HepG2 (cell line): ENCODE measurements around the gene LNX2. TPM values are rescaled to one million over a fixed set of nuclear protein-coding genes. Genes with fewer than 3 reads are reported as not detected.

Source experiments
- ATF7-NPFF ChIP-seq: sonication (generic); formaldehyde crosslinking; IDR thresholded peaks from 2 replicates; pipeline ENCODE4 v1.8.1; 2023; ENCODE audit warnings: mild to moderate bottlenecking, low read depth, missing genetic modification reagents, moderate library complexity
- CHD4 ChIP-seq: fragments of 200-600 bp; sonication (generic); IDR thresholded peaks from 2 replicates; pipeline ENCODE4 v1.7.0; 2017; ENCODE audit warnings: mild to moderate bottlenecking, low read length, borderline replicate concordance
- CSRNP1 ChIP-seq: sonication (generic); formaldehyde crosslinking; IDR thresholded peaks from 2 replicates; pipeline ENCODE4 v1.8.1; 2023; ENCODE audit warnings: mild to moderate bottlenecking, missing genetic modification reagents
- ESRRA ChIP-seq: sonication (generic); formaldehyde crosslinking; IDR thresholded peaks from 2 replicates; pipeline ENCODE4 v1.5.1; 2020; ENCODE audit warnings: mild to moderate bottlenecking, low read depth, missing genetic modification reagents
- HNRNPLL ChIP-seq: fragments of 200-400 bp; formaldehyde crosslinking; IDR thresholded peaks from 2 replicates; pipeline ENCODE4 v1.6.1; 2017; ENCODE audit warnings: mild to moderate bottlenecking, low read depth, low read length; ENCODE audit not compliant: poor library complexity, severe bottlenecking
- HOXA3 ChIP-seq: sonication (generic); formaldehyde crosslinking; IDR thresholded peaks from 2 replicates; pipeline ENCODE4 v1.5.0; 2020; ENCODE audit warnings: missing genetic modification reagents
- ISL2 ChIP-seq: sonication (generic); formaldehyde crosslinking; IDR thresholded peaks from 2 replicates; pipeline ENCODE4 v1.5.0; 2020; ENCODE audit warnings: missing genetic modification reagents
- KAT2B ChIP-seq: fragments of 150-350 bp; IDR thresholded peaks from 2 replicates; pipeline ENCODE4 v1.6.1; 2014; ENCODE audit warnings: low read depth, low read length, borderline replicate concordance
- KLF11 ChIP-seq: IDR thresholded peaks from 2 replicates; pipeline ENCODE4 v1.6.1; 2016; ENCODE audit warnings: missing compliant biosample characterization
- KLF15 ChIP-seq: sonication (generic); formaldehyde crosslinking; IDR thresholded peaks from 2 replicates; pipeline ENCODE4 v1.8.1; 2023; ENCODE audit warnings: borderline replicate concordance, mild to moderate bottlenecking, inconsistent platforms, missing genetic modification reagents, mixed read lengths
- NR1H2 ChIP-seq: sonication (generic); formaldehyde crosslinking; IDR thresholded peaks from 2 replicates; pipeline ENCODE4 v1.8.1; 2022; ENCODE audit warnings: low read depth, missing genetic modification reagents, borderline replicate concordance
- NRL ChIP-seq: sonication (generic); formaldehyde crosslinking; IDR thresholded peaks from 2 replicates; pipeline ENCODE4 v1.5.0; 2020; ENCODE audit warnings: missing genetic modification reagents, mild to moderate bottlenecking, moderate library complexity, borderline replicate concordance
- TCF7 ChIP-seq: sonication (generic); IDR thresholded peaks from 2 replicates; pipeline ENCODE4 v1.6.1; 2016; ENCODE audit warnings: antibody characterized with exemption, low read depth
- THAP11 ChIP-seq: IDR thresholded peaks from 2 replicates; pipeline ENCODE4 v1.6.1; 2016; ENCODE audit warnings: missing biosample characterization, missing genetic modification reagents
- U2AF1 ChIP-seq: fragments of 200-400 bp; formaldehyde crosslinking; optimal IDR thresholded peaks from 2 replicates; pipeline ENCODE3; 2017; ENCODE audit warnings: mild to moderate bottlenecking, low read depth, low read length
- ZBTB43 ChIP-seq: sonication (generic); formaldehyde crosslinking; conservative IDR thresholded peaks from 2 replicates; pipeline ENCODE4 v1.4.0; 2020; ENCODE audit warnings: missing genetic modification reagents
- ZFAT ChIP-seq: sonication (generic); formaldehyde crosslinking; conservative IDR thresholded peaks from 2 replicates; pipeline ENCODE4 v1.8.1; 2023; ENCODE audit warnings: missing genetic modification reagents, inconsistent platforms
- ZNF367 ChIP-seq: sonication (generic); formaldehyde crosslinking; IDR thresholded peaks from 2 replicates; pipeline ENCODE4 v1.4.0; 2020; ENCODE audit warnings: missing genetic modification reagents, borderline replicate concordance
- ZNF691 ChIP-seq: sonication (generic); formaldehyde crosslinking; IDR thresholded peaks from 2 replicates; pipeline ENCODE4 v1.4.0; 2020; ENCODE audit warnings: missing genetic modification reagents, low read depth, mild to moderate bottlenecking, borderline replicate concordance
- ZSCAN22 ChIP-seq: sonication (generic); formaldehyde crosslinking; IDR thresholded peaks from 2 replicates; pipeline ENCODE4 v1.4.0; 2020; ENCODE audit warnings: mild to moderate bottlenecking, missing genetic modification reagents
- polyA plus RNA-seq, 8 experiments: library from polyadenylated mRNA; depleted of rRNA in 3 of 8; stranded (reverse) in 7 of 8; unstranded in 1 of 8; fragments of >200 nt; fragmentation: Illumina TruSeq in 4 of 8; extraction: Trizol in 4 of 8; gene quantifications; 2 replicates each; pipeline versions ENCODE4 v1.2.1 to v1.2.3, GENCODE V29; 2011 to 2016; ENCODE audit warnings: low read depth in 4 of 8, missing spikeins in 1 of 8, mixed read lengths in 1 of 8; ENCODE audit not compliant: insufficient read depth in 1 of 8
- total RNA-seq, 5 experiments: library from RNA; depleted of rRNA; stranded (reverse); fragments of >200 nt; fragmentation: Illumina TruSeq; extraction: Trizol; gene quantifications; 2 replicates each; pipeline ENCODE4 v1.2.3, GENCODE V29; 2016; ENCODE audit warnings: low read depth in 1 of 5
- TF ChIP-seq, protein P1 (sequence below): sonication (generic); formaldehyde crosslinking; IDR thresholded peaks from 2 replicates; pipeline ENCODE4 v1.5.1; 2020; ENCODE audit warnings: missing genetic modification reagents, mild to moderate bottlenecking, borderline replicate concordance
- TF ChIP-seq, protein P2 (sequence below): sonication (generic); formaldehyde crosslinking; IDR thresholded peaks from 2 replicates; pipeline ENCODE4 v1.4.0; 2020; ENCODE audit warnings: mild to moderate bottlenecking, low read depth, missing genetic modification reagents

The LNX2 gene
- total and polyA plus RNA-seq, 2 of the 13 experiments (the other 11 are each of a cell fraction or from before 2014, with no cell fraction given) = 9.2 to 9.7 TPM

DNA sequence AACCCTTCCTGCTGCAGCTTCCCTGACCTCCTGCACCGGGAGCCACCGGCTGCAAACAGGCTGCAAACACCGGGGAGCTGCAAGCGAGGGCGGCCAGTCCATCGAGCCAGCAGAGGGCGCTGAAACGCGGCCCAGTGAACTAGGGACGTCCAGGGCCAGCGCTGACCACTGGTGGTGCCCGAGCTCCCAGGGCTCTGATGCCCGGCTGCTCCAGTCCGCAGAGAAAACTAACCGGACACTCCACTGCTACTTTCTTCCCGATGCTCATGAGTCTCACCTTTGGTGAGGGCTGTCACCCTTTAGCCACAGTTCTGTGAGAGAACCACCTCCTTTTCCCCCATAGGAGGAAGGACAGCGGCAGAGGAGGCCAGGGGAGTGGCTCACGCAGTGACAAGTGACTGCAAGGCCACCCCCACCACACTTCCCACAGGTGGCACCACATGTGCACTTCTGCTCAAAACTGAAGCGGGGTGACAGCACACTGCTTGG, 87.1 kb downstream of the LNX2 start (continued):
- TF ChIP-seq ZFAT (CRISPR knock-in tag) (no peak), HOXA3 (peak; percentile 54; the same call in 1 of the 2 replicates), ISL2 (CRISPR knock-in tag) (no peak), ZSCAN22 (no peak), HNRNPLL (peak; percentile 54), KLF15 (CRISPR knock-in tag) (no peak), ZBTB43 (CRISPR knock-in tag) (no peak), ESRRA (no peak), CHD4 (no peak), ATF7-NPFF (CRISPR knock-in tag) (no peak), KAT2B (no peak), THAP11 (CRISPR knock-in tag) (peak; percentile 42; the same call in 1 of the 2 replicates), CSRNP1 (no peak; the same call in 1 of the 2 replicates), ZNF691 (peak; percentile 73; the same call in 1 of the 2 replicates), KLF11 (CRISPR knock-in tag) (no peak), TCF7 (no peak), NR1H2 (CRISPR knock-in tag) (no peak), ZNF367 (CRISPR knock-in tag) (no peak), NRL (CRISPR knock-in tag) (peak; percentile 45; the same call in 1 of the 2 replicates), U2AF1 (no peak)
- TF ChIP-seq, protein P1, sequence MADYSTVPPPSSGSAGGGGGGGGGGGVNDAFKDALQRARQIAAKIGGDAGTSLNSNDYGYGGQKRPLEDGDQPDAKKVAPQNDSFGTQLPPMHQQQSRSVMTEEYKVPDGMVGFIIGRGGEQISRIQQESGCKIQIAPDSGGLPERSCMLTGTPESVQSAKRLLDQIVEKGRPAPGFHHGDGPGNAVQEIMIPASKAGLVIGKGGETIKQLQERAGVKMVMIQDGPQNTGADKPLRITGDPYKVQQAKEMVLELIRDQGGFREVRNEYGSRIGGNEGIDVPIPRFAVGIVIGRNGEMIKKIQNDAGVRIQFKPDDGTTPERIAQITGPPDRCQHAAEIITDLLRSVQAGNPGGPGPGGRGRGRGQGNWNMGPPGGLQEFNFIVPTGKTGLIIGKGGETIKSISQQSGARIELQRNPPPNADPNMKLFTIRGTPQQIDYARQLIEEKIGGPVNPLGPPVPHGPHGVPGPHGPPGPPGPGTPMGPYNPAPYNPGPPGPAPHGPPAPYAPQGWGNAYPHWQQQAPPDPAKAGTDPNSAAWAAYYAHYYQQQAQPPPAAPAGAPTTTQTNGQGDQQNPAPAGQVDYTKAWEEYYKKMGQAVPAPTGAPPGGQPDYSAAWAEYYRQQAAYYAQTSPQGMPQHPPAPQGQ (CRISPR knock-in tag) = no peak
- TF ChIP-seq, protein P2, sequence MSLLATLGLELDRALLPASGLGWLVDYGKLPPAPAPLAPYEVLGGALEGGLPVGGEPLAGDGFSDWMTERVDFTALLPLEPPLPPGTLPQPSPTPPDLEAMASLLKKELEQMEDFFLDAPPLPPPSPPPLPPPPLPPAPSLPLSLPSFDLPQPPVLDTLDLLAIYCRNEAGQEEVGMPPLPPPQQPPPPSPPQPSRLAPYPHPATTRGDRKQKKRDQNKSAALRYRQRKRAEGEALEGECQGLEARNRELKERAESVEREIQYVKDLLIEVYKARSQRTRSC (CRISPR knock-in tag) = no peak
